ENCODE data around the gene UBL4B. TPM values are rescaled to one million over a fixed set of nuclear protein-coding genes. Genes with fewer than 3 reads are reported as not detected.
A peak's percentile ranks its signal among the peaks of the same experiment; 100 is the strongest.

The UBL4B gene
- total RNA-seq, 1 experiment from 2014 or later = not detected

- H3K4ac ChIP-seq (ENCODE audit: low read depth, low read length) = no peak overlapping the region
- H4K5ac ChIP-seq (ENCODE audit: insufficient read length, low read depth, low read length) = no peak overlapping the region
- no peak overlapping the region for H3K27ac Mint-ChIP-seq
- no peaks in the 10 kb centered on the region; the same call in 1 of the 2 replicates for H3K4me1 ChIP-seq (ENCODE audit: insufficient read depth, low read length)
- no peak overlapping the region for H4K91ac ChIP-seq (ENCODE audit: insufficient read length, low read depth, low read length)
- H3K79me2 ChIP-seq (ENCODE audit: insufficient read depth, low read length) = no peaks in the 10 kb centered on the region; the same call in 1 of the 2 replicates
- no peak overlapping the region for H3K56ac ChIP-seq (ENCODE audit: insufficient read length, low read depth, low read length)
- no peak overlapping the region for H3K27ac ChIP-seq (ENCODE audit: insufficient read length, low read depth, low read length)
- H2BK12ac ChIP-seq (ENCODE audit: insufficient read length, low read depth, low read length) = no peak overlapping the region
- peak overlapping the region; percentile 13 for H3K4me2 ChIP-seq (ENCODE audit: insufficient read depth, insufficient read length, low read length)
- H2AFZ ChIP-seq (ENCODE audit: low read length) = no peak overlapping the region
- no peak overlapping the region for H3K4me3 Mint-ChIP-seq
- peaks cover 50% of the 10 kb centered on the region for H3K27me3 Mint-ChIP-seq (ENCODE audit: low read depth)
- peak; percentile 62 for TF ChIP-seq CTCF (conservative IDR thresholded peaks at IDR 0.05)
- no peak overlapping the region for H3K9ac ChIP-seq (ENCODE audit: extremely low read depth, insufficient read length, low read length)
- peaks cover 8 to 18% of the 10 kb centered on the region in 2 experiments for H3K4me1 Mint-ChIP-seq
- H2BK20ac ChIP-seq (ENCODE audit: low read depth, low read length, poor library complexity, severe bottlenecking) = no peak overlapping the region
- no peak overlapping the region for H2BK120ac ChIP-seq (ENCODE audit: low read depth, low read length, poor library complexity, severe bottlenecking)
- no peak overlapping the region for H2AK5ac ChIP-seq (ENCODE audit: insufficient read length, low read length)
- no peak overlapping the region for H3K18ac ChIP-seq (ENCODE audit: insufficient read length, low read depth, low read length)
- no peak overlapping the region for H4K8ac ChIP-seq (replicated peaks; ENCODE audit: insufficient read length, low read depth, low read length)
- H3K79me1 ChIP-seq (ENCODE audit: insufficient read depth, low read depth, low read length, poor library complexity, severe bottlenecking) = no peaks in the 10 kb centered on the region
- peaks cover 7% of the 10 kb centered on the region; the same call in 1 of the 2 replicates for H3K27me3 ChIP-seq (ENCODE audit: insufficient read depth, low read length)
- H3K36me3 Mint-ChIP-seq (ENCODE audit: insufficient read depth in 1 of 3, low read depth in 3 of 3) = no peaks in the 10 kb centered on the region
- WGBS (ENCODE audit: extremely low coverage, insufficient read length, low lambda C conversion rate) = no CpG with 5 or more reads among the region's 31 CpGs
- H3K23me2 ChIP-seq (ENCODE audit: insufficient read length, low read depth, low read length, poor library complexity, severe bottlenecking) = no peaks in the 10 kb centered on the region
- H3K9me3 Mint-ChIP-seq = no peaks in the 10 kb centered on the region; a peak in 2 of 5 replicates
- H3K9me3 ChIP-seq (ENCODE audit: control insufficient read depth, low read depth, low read length) = no peaks in the 10 kb centered on the region
- peak; percentile 81 for DNase-seq
- no peak overlapping the region for H3T11ph ChIP-seq (ENCODE audit: low read length)
- H3K14ac ChIP-seq (ENCODE audit: insufficient read depth, low read length) = no peak overlapping the region
- no peak overlapping the region for H2BK15ac ChIP-seq (ENCODE audit: low read depth, low read length)
- no peaks in the 10 kb centered on the region for H4K20me1 ChIP-seq (ENCODE audit: control insufficient read depth, insufficient read depth, insufficient read length)
- no peak overlapping the region for H2BK5ac ChIP-seq (ENCODE audit: insufficient read length, low read length)
- H3K23ac ChIP-seq (ENCODE audit: insufficient read length, low read depth, low read length) = no peak overlapping the region
Observed at GRCh38 chr1:110130113-110130591, 17.9 kb downstream of the UBL4B start.
